Activated T-cell treated with anti-CD3 and anti-CD28 coated beads, Interleukin-2, amount 50 U/mL, for 48 hours (primary cell): ENCODE measurements around the gene BEAN1.

Experiments used
- DNase-seq, 2 experiments: peaks; one replicate each; pipeline ENCODE4 v3.0.0-alpha.2; 2020

The BEAN1 gene

GRCh38 chr16:66523861-66524354 is 96.8 kb downstream of the BEAN1 start:
- DNase-seq, result peak; percentile 44 to 46

- peak; percentile 50 to 54 for DNase-seq
Observed at GRCh38 chr16:66524601-66525164, 97.6 kb downstream of the BEAN1 start.

- no peak for DNase-seq
Observed at GRCh38 chr16:66525396-66526180, 98.5 kb downstream of the BEAN1 start.

GRCh38 chr16:66528294-66528693 is 101.2 kb downstream of the BEAN1 start:
- no peak for DNase-seq

- no peak for DNase-seq
Observed at GRCh38 chr16:66529475-66529874, 102.4 kb downstream of the BEAN1 start.
